ENCODE measurements around the gene RFX1. TPM values are rescaled to one million over a fixed set of nuclear protein-coding genes. Genes with fewer than 3 reads are reported as not detected.

Gene RFX1
- total and polyA plus RNA-seq, 9 of the 15 experiments (the other 6 are each of a cell fraction or from before 2014, with no cell fraction given), result 0.14 to 19.3 (median 1.2) TPM

- TF ChIP-seq SMARCB1 (IDR thresholded peaks at IDR 0.05; ENCODE audit: insufficient read length, low read depth), result no peak
- 0 out of 4 replicates have a peak, but pooled peaks of 1 of the 2 experiments have one; percentile 37 for TF ChIP-seq MLLT1 (IDR thresholded peaks at IDR 0.05)
- peak; percentile 63 for TF ChIP-seq HDAC2 (IDR thresholded peaks at IDR 0.05)
- no peak for TF ChIP-seq USF2 (CRISPR knock-in tag; IDR thresholded peaks at IDR 0.05)
- TF ChIP-seq KLF13 (tag; IDR thresholded peaks at IDR 0.05; ENCODE audit: borderline replicate concordance, low read depth), result no peak
- peak; percentile 44; the same call in 1 of the 2 replicates for TF ChIP-seq PKNOX1 (IDR thresholded peaks at IDR 0.05)
- peak; percentile 49; the same call in 1 of the 2 replicates for TF ChIP-seq ZBTB7A (IDR thresholded peaks at IDR 0.05; ENCODE audit: borderline replicate concordance, control insufficient read depth, low read depth, low read length)
- peak; percentile 45 for TF ChIP-seq ZBTB40 (IDR thresholded peaks at IDR 0.05)
- TF ChIP-seq ZBTB40 (CRISPR knock-in tag; IDR thresholded peaks at IDR 0.05), result no peak
- no peak for TF ChIP-seq MTA2 (IDR thresholded peaks at IDR 0.05; ENCODE audit: low read depth)
- TF ChIP-seq BRD9 (IDR thresholded peaks at IDR 0.05; ENCODE audit: low read depth, partially characterized antibody), result peak; percentile 23
- TF ChIP-seq CREBBP (IDR thresholded peaks at IDR 0.05; ENCODE audit: low read depth, low read length), result no peak
- peak in 1 of 2 experiments; percentile 33; a peak in 1 of 4 replicates for TF ChIP-seq ARNT (IDR thresholded peaks at IDR 0.05)
- peak; percentile 37; the same call in 1 of the 2 replicates for TF ChIP-seq NR2C1 (IDR thresholded peaks at IDR 0.05)
- TF ChIP-seq NR2C1 (tag; IDR thresholded peaks at IDR 0.05), result peak; percentile 73
Measured at GRCh38 chr19:14023404-14024235, 17.5 kb upstream of the RFX1 start (continued).
